Activated B cell treated with CpG ODN at 0.5 μM for 24 hours (primary cell): ENCODE data around the gene NOXO1. TPM values are rescaled to one million over a fixed set of nuclear protein-coding genes. Genes with fewer than 3 reads are reported as not detected.

ENCODE experiments used
- ATAC-seq: fragments of 200-7000 bp; cut with Tn5 transposase; one replicate; pipeline ENCODE4 v1.10.0; 2021; ENCODE audit warnings: low read depth, mild to moderate bottlenecking, moderate library complexity
- CTCF ChIA-PET: fragments of 350-600 bp; sonication (Branson Sonifier 250); formaldehyde crosslinking; loops from one replicate; lab custom pipeline; 2021; ENCODE audit warnings: antibody characterized with exemption; lab: Charles Lee
- POLR2A ChIA-PET: fragments of 350-600 bp; sonication (Branson Sonifier 250); formaldehyde crosslinking; loops from one replicate; lab custom pipeline; 2021; ENCODE audit warnings: antibody characterized with exemption; lab: Charles Lee
- DNase-seq: peaks from one replicate; pipeline ENCODE4 v3.0.0; 2022
- H3K27ac Mint-ChIP-seq: one replicate; pipeline ENCODE4 v1.8.0; 2020; ENCODE audit warnings: mixed read lengths
- H3K27me3 Mint-ChIP-seq: one replicate; pipeline ENCODE4 v1.8.0; 2021; ENCODE audit warnings: mixed read lengths
- H3K36me3 Mint-ChIP-seq: one replicate; pipeline ENCODE4 v1.8.0; 2021; ENCODE audit warnings: low read depth, mixed read lengths
- H3K4me1 Mint-ChIP-seq: one replicate; pipeline ENCODE4 v1.8.0; 2021; ENCODE audit warnings: mixed read lengths
- H3K4me3 Mint-ChIP-seq: one replicate; pipeline ENCODE4 v1.8.0; 2020; ENCODE audit warnings: mild to moderate bottlenecking, mixed read lengths
- H3K9me3 Mint-ChIP-seq: one replicate; pipeline ENCODE4 v1.8.0; 2020; ENCODE audit warnings: mixed read lengths
- intact Hi-C: fragments of 100-400 bp; cut with micrococcal nuclease; formaldehyde crosslinking; loops from one replicate; pipeline ENCODE4 v1.15.1; 2024
- total RNA-seq: library from RNA; stranded (reverse); gene quantifications from 2 replicates; pipeline ENCODE4 v1.2.3, GENCODE V29; 2022
- TF ChIP-seq, protein P1 (sequence below): fragments of 200-600 bp; IDR thresholded peaks from one replicate; pipeline ENCODE4 v1.8.0; 2022; ENCODE audit warnings: antibody characterized with exemption, mild to moderate bottlenecking

The NOXO1 gene
- total RNA-seq, 1 donor from 2014 or later: 0.73 TPM

- DNase-seq (no peak), ATAC-seq (no peak)
- POLR2A ChIA-PET: interaction anchor here (0.5 to 1.5 kb wide), 3 partner anchors 10 to 224 kb away, joined by 3 to 10 read pairs (median 5); partner anchors contain the start of gene TRAF7
- H3K9me3 Mint-ChIP-seq: no peaks in the 10 kb centered on the region
- no peaks in the 10 kb centered on the region for H3K27me3 Mint-ChIP-seq
- H3K27ac Mint-ChIP-seq: no peak overlapping the region
- TF ChIP-seq, protein P1, sequence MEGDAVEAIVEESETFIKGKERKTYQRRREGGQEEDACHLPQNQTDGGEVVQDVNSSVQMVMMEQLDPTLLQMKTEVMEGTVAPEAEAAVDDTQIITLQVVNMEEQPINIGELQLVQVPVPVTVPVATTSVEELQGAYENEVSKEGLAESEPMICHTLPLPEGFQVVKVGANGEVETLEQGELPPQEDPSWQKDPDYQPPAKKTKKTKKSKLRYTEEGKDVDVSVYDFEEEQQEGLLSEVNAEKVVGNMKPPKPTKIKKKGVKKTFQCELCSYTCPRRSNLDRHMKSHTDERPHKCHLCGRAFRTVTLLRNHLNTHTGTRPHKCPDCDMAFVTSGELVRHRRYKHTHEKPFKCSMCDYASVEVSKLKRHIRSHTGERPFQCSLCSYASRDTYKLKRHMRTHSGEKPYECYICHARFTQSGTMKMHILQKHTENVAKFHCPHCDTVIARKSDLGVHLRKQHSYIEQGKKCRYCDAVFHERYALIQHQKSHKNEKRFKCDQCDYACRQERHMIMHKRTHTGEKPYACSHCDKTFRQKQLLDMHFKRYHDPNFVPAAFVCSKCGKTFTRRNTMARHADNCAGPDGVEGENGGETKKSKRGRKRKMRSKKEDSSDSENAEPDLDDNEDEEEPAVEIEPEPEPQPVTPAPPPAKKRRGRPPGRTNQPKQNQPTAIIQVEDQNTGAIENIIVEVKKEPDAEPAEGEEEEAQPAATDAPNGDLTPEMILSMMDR: no peak
- intact Hi-C loops: loop anchor here (5.0 kb wide), 1 partner anchor 501 kb away; no protein-coding TSS in a partner anchor
- H3K36me3 Mint-ChIP-seq: peaks cover 51% of the 10 kb centered on the region
- peaks cover 17% of the 10 kb centered on the region for H3K4me1 Mint-ChIP-seq
- H3K4me3 Mint-ChIP-seq: no peak overlapping the region
- CTCF ChIA-PET: interaction anchor here (3.0 kb wide), 1 partner anchor 139 kb away, joined by 25 read pairs; no protein-coding TSS in a partner anchor
Measured at GRCh38 chr16:2001456-2002355, 20.4 kb upstream of the NOXO1 start.

DNA sequence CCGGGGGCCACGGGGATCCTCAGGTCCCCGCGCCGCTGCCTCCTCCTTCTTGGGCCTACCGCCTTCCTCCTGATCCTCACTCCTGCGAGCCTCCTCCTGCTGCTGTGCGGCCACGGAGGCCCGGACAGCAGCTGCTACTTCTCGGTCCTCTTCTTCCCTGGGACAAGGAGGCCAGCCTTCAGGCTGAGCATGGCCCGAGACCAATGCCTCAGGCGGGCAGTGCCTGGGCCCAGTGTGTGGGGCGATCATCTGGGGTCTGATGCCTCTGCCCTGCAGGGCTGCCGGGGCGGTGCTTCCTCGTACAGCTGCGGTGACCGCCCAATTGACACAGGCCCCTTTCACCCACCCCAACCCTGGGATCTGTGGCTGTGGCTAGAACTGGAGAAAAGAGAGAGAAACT lies 19.8 kb upstream of the NOXO1 start:
- CTCF ChIA-PET: interaction anchor here (1.0 kb wide), 1 partner anchor 138 kb away, joined by 5 read pairs; no protein-coding TSS in a partner anchor
- no peak overlapping the region for H3K27ac Mint-ChIP-seq
- H3K27me3 Mint-ChIP-seq: no peaks in the 10 kb centered on the region
- no peak overlapping the region for H3K4me3 Mint-ChIP-seq
- intact Hi-C loops: loop anchor here (5.0 kb wide), 1 partner anchor 501 kb away; no protein-coding TSS in a partner anchor
- POLR2A ChIA-PET: interaction anchor here (1.2 to 1.5 kb wide), 2 partner anchors 9 to 154 kb away, joined by 3 to 5 read pairs; partner anchors contain the start of gene TRAF7
- no peaks in the 10 kb centered on the region for H3K9me3 Mint-ChIP-seq
- H3K4me1 Mint-ChIP-seq: peaks cover 12% of the 10 kb centered on the region
- H3K36me3 Mint-ChIP-seq: peaks cover 52% of the 10 kb centered on the region
- DNase-seq: no peak
- no peak for ATAC-seq
- TF ChIP-seq, protein P1: no peak

DNA sequence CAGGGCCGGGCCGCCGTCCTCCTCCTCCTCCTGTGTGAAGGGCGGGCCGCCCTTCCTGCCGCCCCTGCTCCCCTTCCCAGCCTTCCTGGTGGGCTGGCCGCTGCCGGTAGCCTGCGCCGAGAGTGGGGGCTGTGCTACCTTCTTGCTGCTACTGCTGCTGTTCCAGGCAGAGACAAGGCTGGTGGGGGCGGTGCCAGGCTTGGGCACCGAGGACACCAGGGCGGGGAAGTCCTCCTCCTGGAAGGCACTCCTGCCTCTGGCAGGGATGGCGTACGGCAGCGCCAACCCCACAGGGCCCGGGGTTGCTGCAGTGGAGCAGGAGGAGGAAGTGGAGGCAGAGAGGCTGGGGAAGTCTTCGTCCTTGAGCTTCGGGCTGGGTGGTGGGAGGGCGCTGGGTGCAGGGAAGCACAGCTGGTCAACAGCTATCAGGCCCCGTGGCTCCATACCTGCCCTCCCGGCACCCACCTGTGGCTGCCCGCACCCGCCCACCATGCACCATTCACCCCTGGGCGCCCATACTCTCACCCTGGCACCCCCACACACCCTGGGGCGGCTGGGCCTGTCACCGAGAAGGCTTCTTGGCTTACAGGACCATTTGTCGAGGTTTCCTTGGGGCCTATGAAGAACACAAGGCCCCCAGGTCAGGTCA lies 18.7 kb upstream of the NOXO1 start:
- no peak for ATAC-seq
- Mint-ChIP-seq H3K9me3 (no peaks in the 10 kb centered on the region), H3K4me1 (peaks cover 6% of the 10 kb centered on the region), H3K4me3 (no peak overlapping the region), H3K27me3 (no peaks in the 10 kb centered on the region), H3K36me3 (peaks cover 49% of the 10 kb centered on the region), H3K27ac (no peak overlapping the region)
- ChIA-PET CTCF (interaction anchor here (1.0 kb wide), 1 partner anchor 139 kb away, joined by 5 read pairs; no protein-coding TSS in a partner anchor), POLR2A (interaction anchor here (1.2 kb wide), 1 partner anchor 8 kb away, joined by 3 read pairs; no protein-coding TSS in a partner anchor)
- intact Hi-C loops: loop anchor here (5.0 kb wide), 1 partner anchor 502 kb away; no protein-coding TSS in a partner anchor
- TF ChIP-seq, protein P1: no peak
- DNase-seq: no peak

DNA sequence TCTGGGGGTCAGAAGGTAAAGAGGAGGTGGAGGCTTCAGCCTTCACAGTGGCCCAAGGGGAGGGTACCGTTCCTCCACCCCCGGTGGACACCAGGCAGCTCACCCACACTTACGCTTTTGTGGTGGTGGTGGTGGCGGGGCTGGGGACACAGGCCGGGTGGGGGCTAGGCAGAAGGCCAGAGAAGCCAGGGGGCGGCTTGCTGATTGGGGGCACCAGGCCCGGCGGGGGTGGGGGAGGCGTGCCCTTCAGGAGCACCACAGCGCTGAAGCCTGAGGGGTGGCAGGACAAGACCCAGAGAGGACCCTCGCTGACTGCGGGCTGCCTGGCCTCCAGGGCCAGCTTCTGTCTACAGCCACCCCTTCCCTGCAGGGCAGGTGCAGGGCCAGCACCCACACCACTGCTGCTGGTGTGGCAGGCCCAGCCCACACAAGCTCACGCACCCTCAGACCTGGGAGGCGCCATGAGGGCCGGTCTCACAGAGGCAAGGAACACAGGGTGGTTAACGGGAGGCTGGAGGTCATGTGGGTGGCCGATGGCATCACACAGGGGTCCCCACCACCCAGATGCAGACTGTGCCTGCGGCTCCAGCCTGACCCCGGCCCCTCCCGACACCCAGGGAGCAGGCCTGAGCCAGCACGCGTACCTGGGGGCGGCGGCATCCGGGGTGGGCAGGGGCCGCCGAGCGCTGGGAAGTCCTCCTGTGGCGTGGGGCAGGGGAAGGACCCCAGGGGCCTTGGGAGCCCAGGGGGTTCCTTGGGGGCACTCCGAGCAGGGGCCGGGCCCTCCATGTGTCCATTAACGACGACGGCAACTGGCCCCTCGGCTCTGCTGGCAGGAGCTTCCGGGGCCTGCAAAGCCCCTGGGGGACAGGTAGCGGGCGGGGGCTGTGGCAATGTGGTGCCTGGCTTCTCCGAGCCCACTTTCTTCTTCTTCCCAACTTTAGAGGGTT lies 17.9 kb upstream of the NOXO1 start:
- ChIA-PET POLR2A (no interaction called here), CTCF (no interaction called here)
- H3K9me3 Mint-ChIP-seq: no peaks in the 10 kb centered on the region
- no peak overlapping the region for H3K4me3 Mint-ChIP-seq
- no peaks in the 10 kb centered on the region for H3K27me3 Mint-ChIP-seq
- no peak overlapping the region for H3K27ac Mint-ChIP-seq
- peaks cover 47% of the 10 kb centered on the region for H3K36me3 Mint-ChIP-seq
- DNase-seq (no peak), ATAC-seq (no peak)
- intact Hi-C loops: no loop called here
- TF ChIP-seq, protein P1: no peak
- H3K4me1 Mint-ChIP-seq: peaks cover 5% of the 10 kb centered on the region
